ENCODE data around the gene MMEL1.
"Not testable (repeated sequence)": the region's sequence is repeated elsewhere in the genome, so short reads cannot be mapped to it uniquely, and the experiment has no call there.

MMEL1 gene, protein sequence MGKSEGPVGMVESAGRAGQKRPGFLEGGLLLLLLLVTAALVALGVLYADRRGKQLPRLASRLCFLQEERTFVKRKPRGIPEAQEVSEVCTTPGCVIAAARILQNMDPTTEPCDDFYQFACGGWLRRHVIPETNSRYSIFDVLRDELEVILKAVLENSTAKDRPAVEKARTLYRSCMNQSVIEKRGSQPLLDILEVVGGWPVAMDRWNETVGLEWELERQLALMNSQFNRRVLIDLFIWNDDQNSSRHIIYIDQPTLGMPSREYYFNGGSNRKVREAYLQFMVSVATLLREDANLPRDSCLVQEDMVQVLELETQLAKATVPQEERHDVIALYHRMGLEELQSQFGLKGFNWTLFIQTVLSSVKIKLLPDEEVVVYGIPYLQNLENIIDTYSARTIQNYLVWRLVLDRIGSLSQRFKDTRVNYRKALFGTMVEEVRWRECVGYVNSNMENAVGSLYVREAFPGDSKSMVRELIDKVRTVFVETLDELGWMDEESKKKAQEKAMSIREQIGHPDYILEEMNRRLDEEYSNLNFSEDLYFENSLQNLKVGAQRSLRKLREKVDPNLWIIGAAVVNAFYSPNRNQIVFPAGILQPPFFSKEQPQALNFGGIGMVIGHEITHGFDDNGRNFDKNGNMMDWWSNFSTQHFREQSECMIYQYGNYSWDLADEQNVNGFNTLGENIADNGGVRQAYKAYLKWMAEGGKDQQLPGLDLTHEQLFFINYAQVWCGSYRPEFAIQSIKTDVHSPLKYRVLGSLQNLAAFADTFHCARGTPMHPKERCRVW

DNA sequence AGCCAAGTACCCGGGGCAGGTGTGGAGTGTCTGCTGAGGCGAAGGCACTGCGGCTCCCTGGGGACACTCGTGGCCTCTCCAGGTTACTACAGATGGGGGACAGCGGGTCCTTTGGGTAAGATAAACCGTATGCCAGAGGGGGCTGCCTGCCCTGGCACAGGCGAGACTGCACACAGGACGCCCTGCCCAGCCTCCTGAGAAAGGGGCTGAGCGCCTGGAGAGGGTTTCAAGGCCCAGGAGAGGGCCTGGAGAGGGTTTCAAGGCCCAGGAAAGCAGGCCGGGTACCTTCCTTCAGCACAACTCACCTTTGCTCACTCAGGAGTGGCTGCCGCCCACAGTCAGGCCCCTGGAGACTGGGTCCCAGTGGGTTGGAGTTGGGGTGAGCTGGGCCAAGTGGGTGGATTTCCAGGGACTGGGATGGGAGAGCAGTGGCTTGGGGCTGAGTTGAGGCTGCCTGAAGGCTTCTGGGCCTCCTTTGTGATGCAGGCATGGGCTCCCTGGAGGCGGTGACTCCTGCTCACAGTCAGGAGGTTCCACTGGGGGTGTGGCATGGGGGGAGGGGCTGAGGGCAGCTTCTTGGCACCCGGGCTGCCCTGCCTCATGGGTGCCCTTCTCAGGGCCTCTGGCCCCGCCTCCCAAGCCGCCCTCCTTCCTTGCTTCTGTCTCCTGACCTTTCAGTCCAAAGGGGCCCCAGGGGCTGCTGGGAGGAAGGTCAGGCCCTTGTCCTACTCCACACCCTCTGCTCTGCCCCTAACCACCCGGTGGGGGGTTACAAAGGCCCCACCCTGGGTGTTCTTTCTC lies at the start of gene MMEL1:
Gene MMEL1 (minus strand): TSS at position 456 of the 801 bp plus-strand sequence. CDS start 3,532 bp downstream, outside the sequence.
- no peak for DNase-seq (ENCODE audit: low read depth)

DNA sequence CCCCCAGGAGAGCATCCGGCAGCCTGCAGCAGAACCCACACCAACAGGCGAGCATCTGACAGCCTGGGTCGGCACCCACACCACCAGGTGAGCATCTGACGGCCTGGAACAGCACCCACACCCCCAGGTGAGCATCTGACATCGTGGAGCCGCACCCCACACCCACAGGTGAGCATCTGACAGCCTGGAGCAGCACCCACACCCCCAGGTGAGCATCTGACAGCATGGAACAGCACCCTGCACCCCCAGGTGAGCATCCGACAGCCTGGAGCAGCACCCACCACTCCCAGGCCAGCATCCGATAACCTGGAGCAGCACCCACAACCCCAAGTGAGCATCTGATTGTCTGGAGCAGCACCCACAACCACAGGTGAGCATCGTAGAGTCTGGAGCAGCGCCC lies 43.9 kb upstream of the MMEL1 start:
- DNase-seq (ENCODE audit: low read depth): not testable (repeated sequence)

DNA sequence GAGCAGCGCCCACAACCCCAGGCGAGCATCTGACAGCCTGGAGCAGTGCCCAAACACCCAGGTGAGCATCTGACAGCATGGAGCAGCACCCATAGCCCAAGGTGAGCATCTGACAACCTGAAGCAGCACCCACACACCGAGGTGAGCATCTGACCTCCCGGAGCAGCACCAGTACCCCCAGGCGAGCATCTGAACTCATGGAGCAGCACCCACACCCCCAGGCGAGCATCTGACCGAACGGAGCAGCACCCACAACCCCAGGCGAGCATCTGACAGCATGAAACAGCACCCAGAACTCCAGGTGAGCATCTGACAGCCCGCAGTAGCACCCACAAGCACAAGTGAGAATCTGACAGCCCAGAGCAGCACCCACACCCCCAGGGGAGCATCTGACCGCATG lies 38.8 kb upstream of the MMEL1 start:
- not testable (repeated sequence) for DNase-seq (ENCODE audit: low read depth)

DNA sequence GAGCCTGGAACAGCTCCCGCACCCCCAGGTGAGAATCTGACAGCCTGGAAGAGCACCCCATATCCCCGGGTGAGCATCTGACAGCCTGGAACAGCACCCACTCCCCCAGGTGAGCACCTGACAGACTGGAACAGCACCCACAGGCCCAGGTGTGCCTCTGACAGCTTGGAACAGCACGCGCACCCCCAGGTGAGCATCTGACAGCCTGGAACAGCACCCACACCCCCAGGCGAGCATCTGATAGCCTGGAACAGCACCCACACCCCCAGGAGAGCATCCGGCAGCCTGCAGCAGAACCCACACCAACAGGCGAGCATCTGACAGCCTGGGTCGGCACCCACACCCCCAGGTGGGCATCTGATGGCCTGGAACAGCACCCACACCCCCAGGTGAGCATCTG lies 27.0 kb upstream of the MMEL1 start:
- DNase-seq (ENCODE audit: low read depth): not testable (repeated sequence)

DNA sequence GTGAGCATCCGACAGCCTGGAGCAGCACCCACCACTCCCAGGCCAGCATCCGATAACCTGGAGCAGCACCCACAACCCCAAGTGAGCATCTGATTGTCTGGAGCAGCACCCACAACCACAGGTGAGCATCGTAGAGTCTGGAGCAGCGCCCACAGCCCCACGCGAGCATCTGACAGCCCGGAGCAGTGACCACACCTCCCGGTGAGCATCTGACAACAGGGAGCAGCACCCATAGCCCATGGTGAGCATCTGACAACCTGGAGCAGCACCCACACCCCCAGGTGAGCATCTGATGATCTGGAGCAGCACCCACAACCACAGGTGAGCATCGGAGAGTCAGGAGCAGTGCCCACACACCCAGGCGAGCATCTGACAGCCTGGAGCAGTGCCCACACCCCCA lies 25.1 kb upstream of the MMEL1 start:
- not testable (repeated sequence) for DNase-seq (ENCODE audit: low read depth)

DNA sequence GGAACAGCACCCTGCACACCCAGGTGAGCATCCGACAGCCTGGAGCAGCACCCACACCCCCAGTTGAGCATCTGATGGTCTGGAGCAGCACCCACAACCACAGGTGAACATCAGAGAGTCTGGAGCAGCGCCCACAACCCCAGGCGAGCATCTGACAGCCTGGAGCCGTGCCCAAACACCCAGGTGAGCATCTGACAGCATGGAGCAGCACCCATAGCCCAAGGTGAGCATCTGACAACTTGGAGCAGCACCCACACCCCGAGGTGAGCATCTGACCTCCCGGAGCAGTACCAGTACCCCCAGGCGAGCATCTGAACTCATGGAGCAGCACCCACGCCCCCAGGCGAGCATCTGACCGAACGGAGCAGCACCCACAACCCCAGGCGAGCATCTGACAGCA lies 24.3 kb upstream of the MMEL1 start:
- not testable (repeated sequence) for DNase-seq (ENCODE audit: low read depth)

DNA sequence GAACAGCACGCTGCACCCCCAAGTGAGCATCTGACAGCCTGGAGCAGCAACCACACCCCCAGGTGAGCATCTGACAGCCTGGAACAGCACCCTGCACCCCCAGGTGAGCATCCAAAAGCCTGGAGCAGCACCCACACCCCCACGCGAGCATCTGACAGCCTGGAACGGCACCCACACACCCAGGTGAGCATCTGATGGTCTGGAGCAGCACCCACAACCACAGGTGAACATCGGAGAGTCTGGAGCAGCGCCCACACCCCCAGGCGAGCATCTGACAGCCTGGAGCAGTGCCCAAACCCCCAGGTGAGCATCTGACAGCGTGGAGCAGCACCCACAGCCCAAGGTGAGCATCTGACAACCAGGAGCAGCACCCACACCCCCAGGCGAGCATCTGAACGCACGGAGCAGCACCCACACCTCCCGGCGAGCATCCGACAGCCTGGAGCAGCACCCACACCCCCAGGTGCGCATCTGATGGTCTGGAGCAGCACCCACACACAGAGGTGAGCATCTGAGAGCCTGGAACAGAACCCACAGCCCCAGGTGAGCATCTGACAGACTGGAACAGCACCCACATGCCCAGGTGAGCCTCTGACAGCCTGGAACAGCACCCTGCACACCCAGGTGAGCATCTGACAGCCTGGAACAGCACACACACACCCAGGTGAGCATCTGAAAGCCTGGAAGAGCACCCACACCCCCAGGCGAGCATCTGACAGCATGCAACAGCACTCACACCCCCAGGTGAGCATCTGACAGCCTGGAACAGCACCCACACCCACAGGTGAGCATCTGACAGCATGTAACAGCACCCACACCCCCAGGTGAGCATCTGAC lies 23.0 kb upstream of the MMEL1 start:
- not testable (repeated sequence) for DNase-seq (ENCODE audit: low read depth)

DNA sequence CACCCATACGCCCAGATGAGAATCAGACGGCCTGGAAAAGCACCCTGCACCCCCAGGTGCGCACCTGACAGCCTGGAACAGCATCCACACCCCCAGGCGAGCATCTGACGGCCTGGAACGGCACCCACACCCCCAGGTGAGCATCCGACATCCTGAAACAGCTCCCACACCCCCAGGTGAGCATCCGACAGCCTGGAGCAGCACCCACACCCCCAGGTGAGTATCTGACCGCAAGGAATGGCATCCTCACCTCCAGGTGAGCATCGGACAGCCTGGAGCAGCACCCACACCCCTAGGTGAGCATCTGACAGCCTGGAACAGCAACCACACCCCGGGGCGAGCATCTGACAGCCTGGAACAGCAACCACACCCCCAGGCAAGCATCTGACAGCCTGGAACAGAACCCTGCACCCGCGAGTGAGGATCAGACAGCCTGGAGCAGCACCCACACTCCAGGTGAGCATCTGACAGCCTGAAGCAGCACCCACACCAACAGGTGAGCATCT lies 21.7 kb upstream of the MMEL1 start:
- DNase-seq (ENCODE audit: low read depth): not testable (repeated sequence)

DNA sequence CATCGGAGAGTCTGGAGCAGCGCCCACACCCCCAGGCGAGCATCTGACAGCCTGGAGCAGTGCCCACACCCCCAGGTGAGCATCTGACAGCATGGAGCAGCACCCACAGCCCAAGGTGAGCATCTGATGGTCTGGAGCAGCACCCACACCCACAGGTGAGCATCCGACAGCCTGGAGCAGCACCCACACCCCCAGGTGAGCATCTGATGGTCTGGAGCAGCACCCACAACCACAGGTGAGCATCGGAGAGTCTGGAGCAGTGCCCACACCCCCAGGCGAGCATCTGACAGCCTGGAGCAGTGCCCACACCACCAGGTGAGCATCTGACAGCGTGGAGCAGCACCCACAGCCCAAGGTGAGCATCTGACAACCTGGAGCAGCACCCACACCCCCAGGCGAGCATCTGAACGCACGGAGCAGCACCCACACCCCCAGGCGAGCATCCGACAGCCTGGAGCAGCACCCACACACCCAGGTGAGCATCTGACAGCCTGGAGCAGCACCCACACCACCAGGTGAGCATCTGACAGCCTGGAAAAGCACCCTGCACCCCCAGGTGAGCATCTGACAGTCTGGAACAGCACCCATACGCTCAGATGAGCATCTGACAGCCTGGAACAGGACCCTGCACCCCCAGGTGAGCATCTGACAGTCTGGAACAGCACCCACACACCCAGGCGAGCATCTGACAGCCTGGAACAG lies 21.1 kb upstream of the MMEL1 start:
- DNase-seq (ENCODE audit: low read depth): not testable (repeated sequence)

DNA sequence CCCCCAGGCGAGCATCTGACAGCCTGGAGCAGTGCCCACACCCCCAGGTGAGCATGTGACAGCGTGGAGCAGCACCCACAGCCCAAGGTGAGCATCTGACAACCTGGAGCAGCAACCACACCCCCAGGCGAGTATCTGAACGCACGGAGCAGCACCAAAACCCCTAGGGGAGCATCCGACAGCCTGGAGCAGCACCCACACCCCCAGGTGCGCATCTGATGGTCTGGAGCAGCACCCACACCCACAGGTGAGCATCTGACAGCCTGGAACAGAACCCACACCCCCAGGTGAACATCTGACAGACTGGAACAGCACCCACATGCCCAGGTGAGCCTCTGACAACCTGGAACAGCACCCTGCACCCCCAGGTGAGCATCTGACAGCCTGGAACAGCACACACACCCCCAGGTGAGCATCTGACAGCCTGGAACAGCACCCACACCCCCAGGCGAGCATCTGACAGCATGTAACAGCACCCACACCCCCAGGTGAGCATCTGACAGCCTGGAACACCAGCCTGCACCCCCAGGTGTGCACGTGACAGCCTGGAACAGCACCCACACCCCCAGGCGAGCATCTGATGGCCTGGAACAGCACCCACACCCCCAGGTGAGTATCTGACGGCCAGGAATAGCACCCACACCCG lies 20.2 kb upstream of the MMEL1 start:
- not testable (repeated sequence) for DNase-seq (ENCODE audit: low read depth)

DNA sequence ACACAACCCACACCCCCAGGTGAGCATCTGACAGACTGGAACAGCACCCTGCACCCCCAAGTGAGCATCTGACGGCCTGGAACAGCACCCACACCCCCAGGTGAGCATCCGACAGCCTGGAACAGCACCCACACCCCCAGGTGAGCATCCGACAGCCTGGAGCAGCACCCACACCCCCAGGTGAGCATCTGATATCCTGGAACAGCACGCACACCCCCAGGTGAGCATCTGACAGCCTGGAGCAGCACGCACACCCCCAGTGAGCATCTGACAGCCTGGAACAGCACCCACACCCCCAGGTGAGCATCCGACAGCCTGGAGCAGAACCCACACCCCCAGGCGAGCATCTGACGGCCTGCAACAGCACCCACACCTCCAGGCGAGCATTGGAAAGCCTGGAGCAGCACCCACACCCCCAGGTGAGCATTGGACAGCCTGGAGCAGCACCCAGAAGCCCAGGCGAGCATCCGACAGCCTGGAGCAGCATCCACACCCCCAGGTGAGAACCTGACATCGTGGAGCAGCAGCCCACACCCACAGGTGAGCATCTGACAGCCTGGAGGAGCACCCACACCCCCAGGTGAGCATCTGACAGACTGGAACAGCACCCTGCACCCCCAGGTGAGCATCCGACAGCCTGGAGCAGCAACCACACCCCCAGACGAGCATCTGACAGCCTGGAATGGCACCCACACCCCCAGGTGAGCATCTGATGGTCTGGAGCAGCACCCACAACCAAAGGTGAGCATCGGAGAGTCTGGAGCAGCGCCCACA lies 19.5 kb upstream of the MMEL1 start:
- not testable (repeated sequence) for DNase-seq (ENCODE audit: low read depth)

DNA sequence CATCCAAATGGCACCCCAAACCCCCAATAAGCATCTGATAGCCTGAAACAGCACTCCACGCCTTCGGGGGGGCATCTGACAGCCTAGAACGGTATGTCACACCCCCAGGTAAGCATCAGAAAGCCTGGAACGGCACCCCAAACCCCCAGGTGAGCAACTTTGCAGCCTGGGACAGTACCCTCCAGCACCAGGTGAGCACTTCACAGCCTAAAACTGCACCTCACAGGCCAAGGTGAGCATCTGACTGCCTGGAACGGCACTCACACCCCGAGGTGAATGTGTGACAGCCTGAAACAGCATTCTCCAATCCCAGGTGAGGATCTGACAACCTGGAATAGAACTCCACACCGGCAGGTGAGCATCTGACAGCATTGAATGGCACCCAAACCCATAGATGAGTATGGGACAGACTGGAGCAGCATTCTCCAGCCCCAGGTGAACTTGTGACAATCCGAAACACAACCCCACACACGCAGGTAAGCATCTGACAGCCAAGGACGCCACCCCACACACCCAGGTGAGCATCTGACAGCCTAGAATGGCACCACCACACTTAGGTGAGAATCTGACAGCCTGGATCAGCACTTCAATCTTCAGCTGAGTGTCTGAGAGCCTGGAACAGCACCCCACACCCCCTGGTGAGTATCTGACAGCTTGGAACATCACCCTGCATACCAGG lies 18.3 kb upstream of the MMEL1 start:
- no peak for DNase-seq (ENCODE audit: low read depth)

DNA sequence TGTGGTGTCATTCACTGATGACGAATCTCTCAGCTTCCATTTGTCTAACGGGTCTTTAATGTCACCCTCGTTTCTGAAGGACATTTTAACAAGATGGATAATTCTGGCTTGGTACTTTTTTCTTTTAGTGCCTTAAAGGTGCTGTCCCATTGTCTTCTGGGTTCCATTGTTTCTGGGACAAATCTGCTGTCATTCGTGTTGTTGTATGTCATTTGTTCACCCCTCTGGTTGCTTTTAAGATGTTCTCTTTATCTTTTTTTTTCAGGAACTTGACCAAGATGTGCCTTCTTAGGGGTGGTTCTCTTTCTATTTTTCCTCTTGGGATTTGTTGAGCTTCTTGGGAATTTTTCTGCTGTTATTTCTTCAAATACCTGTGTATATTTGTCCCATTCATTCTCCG lies 14.0 kb upstream of the MMEL1 start:
- DNase-seq (ENCODE audit: low read depth): no peak

DNA sequence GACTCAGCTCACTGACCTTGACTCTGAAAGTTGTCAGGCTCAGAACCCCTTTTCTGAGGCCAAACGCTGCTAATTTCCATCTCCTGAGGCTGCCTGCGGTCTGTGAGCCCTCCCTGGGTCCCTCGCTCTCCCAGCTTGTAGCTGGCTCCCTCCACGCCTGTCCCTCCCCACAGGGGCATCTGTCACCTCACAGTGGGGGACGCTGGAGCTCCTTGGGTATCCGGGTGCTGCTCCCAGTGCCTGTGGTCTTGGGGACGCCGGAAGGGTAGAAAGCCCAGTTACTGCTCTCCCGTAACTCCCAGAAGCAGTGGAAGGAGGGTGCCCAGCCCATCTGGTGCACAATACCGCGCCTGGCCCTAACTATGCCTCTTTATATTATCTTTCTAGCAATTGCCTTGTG lies 13.0 kb upstream of the MMEL1 start:
- DNase-seq (ENCODE audit: low read depth): no peak

DNA sequence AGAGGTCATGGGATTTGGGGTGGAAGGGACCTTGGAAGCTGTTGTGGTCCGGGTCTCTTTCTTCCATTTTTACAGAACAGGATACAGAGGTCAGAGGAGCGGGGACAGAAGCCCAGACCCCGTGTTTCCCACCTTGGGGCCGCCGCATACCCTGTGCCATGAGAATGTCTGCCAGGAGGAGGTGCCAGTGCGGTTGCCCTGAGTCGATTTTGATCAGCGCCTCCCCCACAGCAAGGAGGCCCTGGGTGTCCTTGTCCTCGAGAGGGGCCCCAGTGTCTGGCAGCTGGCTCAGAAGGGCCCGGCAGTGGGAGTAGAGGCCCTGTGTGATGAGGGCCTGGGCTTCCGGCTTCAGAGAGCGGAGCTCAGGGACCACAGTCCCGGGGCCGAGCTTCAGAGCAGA lies 12.3 kb upstream of the MMEL1 start:
- DNase-seq (ENCODE audit: low read depth): no peak

DNA sequence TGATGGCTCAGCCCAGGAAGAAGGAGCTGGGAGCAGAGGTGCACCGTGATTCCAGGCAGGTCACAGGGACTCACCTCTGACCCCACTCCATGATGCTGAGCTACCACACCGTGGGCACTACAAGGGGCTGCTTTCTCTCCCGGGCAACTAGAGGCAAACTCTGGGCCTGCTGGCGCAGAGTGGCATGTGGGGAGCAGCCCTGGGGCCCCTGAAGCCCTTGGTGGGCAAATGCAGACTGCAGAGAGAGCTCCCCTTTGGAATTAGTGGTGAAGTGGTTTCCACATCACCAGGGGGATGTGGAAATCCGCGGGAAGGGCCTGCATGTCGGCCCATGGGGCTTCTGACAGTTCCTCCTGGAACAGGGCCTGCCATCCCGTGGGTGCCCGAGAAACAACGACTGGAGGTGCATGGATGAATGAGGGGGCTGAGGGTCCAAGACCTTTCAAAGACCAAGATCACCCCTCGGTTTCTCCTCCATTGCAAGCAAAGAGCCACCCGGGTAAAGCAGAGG lies 11.8 kb upstream of the MMEL1 start:
- no peak for DNase-seq (ENCODE audit: low read depth)

DNA sequence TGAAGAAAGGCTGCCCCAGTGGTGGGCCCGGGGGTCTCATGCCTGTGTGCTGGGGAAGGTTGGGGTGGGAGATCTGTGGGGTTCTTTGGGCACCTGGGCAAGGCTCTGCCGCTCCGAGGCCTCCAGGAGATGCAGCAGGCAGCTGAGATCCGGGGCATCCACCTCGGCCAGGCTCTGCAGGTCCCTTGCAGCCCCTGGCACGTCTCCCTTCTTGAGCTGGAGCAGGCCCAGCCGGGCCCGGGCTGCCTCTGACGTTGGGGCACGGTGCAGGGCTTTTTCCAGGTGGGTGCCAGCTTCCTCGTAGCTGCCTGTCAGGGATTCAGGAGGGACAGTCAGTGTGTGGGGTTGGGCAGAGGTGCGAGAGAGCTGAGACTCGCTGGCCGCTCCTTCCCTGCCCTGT lies 11.4 kb upstream of the MMEL1 start:
- DNase-seq (ENCODE audit: low read depth): no peak

DNA sequence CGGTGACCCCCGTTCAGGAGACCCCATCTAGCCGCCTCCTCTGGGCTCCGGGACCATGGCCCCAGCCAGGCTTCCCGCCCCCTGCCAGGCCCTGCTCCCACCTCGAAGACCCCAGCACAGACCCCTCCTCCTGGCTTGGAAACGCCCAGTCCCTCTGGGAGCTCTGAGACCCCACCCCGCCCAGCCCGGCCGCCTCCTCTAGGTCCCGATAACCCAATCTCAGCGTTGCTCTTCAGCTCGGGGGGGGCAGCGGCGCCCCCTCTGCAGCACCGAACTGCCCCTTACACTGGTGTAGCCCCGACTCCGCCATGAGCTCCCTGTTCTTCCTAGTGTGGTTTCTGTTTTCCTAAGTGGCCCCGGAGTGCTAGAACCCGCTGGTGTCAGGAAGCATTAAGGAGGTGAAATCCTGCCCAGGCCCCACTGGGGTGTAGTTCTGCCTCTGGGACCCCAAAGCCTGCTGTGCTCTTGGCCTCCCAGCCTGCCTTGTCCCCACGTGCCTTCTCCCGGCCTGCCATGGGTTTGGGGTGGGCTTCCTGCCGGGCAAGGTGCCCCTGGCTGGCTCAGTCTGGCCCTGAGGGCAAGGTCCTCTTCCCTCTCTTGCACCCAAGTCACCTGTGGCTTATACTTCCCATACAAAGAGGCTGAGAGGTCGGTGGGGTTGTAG lies 10.7 kb upstream of the MMEL1 start:
- no peak for DNase-seq (ENCODE audit: low read depth)
